GM12864 (cell line): ENCODE measurements around the gene TSEN15.

Experiments used
- DNase-seq: peaks from one replicate; pipeline ENCODE4 v3.0.0-alpha.2; 2011; ENCODE audit warnings: low read depth
- H3K4me3 ChIP-seq: 2 replicates; pipeline ENCODE4 v1.5.1; 2011; ENCODE audit warnings: mild to moderate bottlenecking, low read depth, low read length, control low read depth
- TF ChIP-seq, protein P1 (sequence below): IDR thresholded peaks from 2 replicates; pipeline ENCODE4 v1.5.1; 2011; ENCODE audit warnings: low read depth, mild to moderate bottlenecking, moderate library complexity, low read length, control low read depth, inconsistent platforms; ENCODE audit errors: missing control alignments

TSEN15 gene

DNA sequence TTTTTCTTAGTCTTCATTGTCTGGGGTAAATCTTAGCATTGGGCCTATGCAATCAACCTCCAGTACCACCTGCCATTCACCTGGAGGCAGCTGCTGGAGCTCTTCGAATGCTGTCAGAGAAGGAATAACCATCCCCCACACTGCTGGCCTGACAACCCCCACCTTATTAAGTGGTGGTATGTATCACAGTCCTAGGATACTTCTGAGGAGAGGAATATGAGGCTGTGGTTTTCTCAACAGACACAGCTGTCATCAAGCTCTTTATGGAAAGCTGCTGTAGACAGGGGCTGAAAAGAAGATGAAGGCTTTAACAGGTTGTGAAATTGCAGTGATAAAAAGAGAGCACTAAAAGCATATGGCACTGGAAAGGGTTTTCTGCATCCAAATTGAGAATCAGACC is 61.7 kb downstream of the TSEN15 start:
- H3K4me3 ChIP-seq: no peak overlapping the region
- DNase-seq: no peak
- TF ChIP-seq, protein P1, sequence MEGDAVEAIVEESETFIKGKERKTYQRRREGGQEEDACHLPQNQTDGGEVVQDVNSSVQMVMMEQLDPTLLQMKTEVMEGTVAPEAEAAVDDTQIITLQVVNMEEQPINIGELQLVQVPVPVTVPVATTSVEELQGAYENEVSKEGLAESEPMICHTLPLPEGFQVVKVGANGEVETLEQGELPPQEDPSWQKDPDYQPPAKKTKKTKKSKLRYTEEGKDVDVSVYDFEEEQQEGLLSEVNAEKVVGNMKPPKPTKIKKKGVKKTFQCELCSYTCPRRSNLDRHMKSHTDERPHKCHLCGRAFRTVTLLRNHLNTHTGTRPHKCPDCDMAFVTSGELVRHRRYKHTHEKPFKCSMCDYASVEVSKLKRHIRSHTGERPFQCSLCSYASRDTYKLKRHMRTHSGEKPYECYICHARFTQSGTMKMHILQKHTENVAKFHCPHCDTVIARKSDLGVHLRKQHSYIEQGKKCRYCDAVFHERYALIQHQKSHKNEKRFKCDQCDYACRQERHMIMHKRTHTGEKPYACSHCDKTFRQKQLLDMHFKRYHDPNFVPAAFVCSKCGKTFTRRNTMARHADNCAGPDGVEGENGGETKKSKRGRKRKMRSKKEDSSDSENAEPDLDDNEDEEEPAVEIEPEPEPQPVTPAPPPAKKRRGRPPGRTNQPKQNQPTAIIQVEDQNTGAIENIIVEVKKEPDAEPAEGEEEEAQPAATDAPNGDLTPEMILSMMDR: no peak

DNA sequence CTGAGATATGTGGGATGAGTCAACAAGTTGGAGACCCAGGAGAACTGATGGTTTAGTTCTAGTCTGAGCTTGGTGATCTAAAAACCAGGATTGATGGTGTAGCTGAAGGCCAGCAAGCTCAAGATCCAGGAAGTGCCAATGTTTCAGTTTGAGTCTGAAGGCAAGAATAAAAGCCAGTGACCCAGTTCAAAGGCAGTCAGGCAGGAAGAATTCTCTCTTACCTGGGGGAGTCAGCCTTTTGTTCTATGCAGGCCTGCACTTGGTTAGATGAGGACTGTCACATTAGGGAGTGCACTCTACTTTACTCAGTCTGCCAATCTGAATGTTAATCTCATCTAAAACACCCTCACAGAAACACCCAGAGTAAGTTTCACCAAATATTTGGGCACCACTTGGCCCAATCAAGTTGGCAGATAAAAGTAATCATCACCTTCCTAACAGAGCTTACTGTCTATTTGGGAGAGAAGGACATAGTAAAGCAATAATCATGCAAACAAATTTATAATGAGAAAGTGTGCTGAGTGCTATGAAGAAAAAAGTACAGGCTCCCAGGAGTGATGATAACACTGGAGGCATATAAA is 63.4 kb downstream of the TSEN15 start:
- H3K4me3 ChIP-seq: no peak overlapping the region
- TF ChIP-seq, protein P1: no peak
- DNase-seq: no peak

DNA sequence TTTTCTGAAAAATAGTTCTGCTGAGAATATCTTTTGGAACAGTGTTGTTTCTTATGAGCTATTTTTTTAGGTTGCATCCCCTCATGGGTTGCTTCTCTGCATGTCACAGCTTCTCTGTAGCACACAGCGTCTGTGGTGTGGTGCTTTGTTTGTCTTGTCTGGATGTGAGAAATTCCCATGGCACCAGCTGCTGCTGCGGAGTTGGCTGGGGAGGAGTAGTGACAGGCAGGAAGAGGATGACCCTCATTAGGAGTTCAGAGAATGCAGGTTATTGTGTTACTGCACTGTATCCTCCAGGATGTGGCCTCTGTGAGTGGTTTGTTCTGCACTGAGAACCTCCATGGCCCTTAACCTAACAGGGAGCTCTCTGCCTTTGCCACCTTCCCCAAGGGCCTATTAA is 64.8 kb downstream of the TSEN15 start:
- DNase-seq: no peak
- H3K4me3 ChIP-seq: no peak overlapping the region
- TF ChIP-seq, protein P1: no peak

DNA sequence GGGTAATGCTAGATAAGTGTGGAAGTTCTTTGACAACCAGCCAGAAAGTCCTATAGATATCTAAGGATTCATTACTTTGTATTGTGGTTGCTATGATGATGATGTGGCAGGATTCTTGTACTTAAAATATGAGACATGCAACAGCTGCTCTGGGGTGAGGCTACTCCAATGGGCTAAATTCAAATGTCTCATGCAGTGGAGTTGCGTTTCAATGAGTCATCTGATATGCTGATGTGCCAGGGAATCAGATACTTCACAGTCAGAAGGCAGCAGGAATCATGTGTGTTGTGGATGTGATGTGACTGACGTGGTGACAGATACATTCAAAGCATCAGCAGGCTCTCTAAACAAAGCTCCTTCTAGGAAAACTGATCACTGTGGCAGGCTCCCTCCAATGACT is 66.5 kb downstream of the TSEN15 start:
- H3K4me3 ChIP-seq: no peak overlapping the region
- no peak for DNase-seq
- TF ChIP-seq, protein P1: no peak
